GM12891 (cell line): ENCODE data around the gene NRXN3.

ENCODE experiments used
- PAX5 ChIP-seq: IDR thresholded peaks from 2 replicates; pipeline ENCODE4 v1.6.1; 2011; ENCODE audit warnings: low read length, moderate library complexity, mild to moderate bottlenecking; ENCODE audit not compliant: insufficient read depth, severe bottlenecking
- POLR2A ChIP-seq: IDR thresholded peaks from 2 replicates; pipeline ENCODE4 v1.6.1; 2011; ENCODE audit warnings: low read depth, low read length, control low read depth
- POLR2AphosphoS5 ChIP-seq: IDR thresholded peaks from 2 replicates; pipeline ENCODE4 v1.6.1; 2011; ENCODE audit warnings: low read depth, low read length, control low read depth

GRCh38 chr14:78561074-78561473 lies 390.9 kb downstream of the NRXN3 start:
- TF ChIP-seq POLR2A (no peak), PAX5 (no peak), POLR2AphosphoS5 (no peak)
